Activated CD4-positive, alpha-beta T cell treated with anti-CD3 and anti-CD28 coated beads, Interleukin-2, amount 50 U/mL, for 1 hour (primary cell): ENCODE data around the gene PPM1M.
"Not testable (repeated sequence)": the region's sequence is repeated elsewhere in the genome, so short reads cannot be mapped to it uniquely, and the experiment has no call there.

ENCODE experiments used
- DNase-seq: peaks from one replicate; pipeline ENCODE4 v3.0.0-alpha.2; 2020

The PPM1M gene

DNA sequence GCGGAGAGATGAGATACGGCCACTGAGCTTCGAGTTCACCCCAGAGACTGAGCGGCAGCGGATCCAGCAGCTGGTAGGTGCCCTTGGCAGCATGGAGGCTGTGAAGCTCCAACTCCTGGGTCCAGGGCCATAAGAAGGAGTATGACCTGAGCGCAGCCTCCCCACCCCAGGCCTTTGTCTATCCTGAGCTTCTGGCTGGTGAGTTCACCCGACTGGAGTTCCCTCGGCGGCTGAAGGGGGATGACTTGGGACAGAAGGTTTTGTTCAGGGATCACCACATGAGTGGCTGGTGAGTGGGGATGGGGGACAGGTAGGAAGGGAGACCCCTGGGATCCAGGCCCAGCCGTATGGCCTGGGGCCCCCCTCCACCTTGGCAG lies 2.6 kb downstream of the PPM1M start:
- DNase-seq = no peak

GRCh38 chr3:52248816-52249547 lies 3.4 kb downstream of the PPM1M start:
- DNase-seq = no peak

GRCh38 chr3:52249683-52250082 lies 4.1 kb downstream of the PPM1M start:
- DNase-seq = no peak

GRCh38 chr3:52250122-52250521 lies 4.6 kb downstream of the PPM1M start:
- DNase-seq = no peak

GRCh38 chr3:52253314-52254304 lies 8.1 kb downstream of the PPM1M start:
- DNase-seq = peak; percentile 82

GRCh38 chr3:52254608-52255007 lies 9.0 kb downstream of the PPM1M start:
- no peak for DNase-seq

DNA sequence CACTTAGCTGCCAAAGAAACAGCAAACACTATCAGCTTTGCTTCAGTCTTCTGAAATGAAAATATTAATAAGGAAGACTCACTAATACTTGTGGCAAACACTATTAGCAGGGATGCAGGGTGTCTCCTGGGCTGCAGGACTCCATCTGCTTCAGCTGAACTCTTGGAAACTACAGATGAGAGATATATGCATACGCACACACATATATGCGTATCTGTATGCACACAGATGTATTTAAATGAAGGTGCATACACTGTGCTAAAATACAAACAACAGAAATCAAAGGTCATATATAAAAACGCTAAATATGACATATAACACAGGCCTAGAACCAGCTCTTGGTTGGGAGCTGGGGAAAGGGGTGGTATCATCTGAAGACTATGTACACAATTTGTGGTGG lies 10.6 kb downstream of the PPM1M start:
- DNase-seq = no peak

DNA sequence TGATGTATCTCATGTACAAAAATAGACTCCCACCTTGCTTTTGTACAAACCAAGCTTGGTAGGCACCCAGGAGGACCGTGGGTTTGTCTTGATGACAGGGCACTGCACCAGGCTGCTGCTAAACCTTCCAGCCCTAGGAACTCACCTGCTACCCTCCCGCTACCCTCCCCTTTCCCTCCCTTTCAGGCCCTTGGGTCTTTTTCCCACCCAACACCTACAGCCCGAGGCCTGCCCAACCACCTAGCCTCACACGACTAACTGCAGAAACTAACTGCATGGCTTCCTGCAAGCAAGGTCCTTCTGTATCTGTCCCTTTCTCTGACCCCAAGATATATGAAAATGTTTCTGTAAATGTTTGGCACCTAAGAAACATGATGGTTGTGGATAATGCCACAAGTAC lies 11.1 kb downstream of the PPM1M start:
- no peak for DNase-seq

DNA sequence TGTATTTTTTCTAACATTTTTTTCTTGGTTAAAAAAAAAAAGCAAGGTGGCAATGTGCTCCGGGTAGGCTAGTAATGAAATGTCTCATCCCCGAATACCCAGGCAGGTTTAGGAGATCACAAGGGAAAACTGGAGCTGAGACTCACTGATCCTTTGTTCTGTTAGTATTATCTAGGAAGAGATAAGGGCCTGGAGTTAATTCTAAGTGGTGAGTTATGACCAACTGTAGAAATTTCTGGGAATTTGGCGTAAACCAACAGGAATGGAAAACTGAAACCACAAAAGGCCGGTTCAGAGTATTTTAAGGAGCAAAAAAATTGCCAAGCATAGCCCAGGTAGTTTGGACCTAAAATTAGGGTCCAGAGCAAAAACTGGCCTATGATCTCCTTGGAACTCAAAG lies 12.4 kb downstream of the PPM1M start:
- no peak for DNase-seq

DNA sequence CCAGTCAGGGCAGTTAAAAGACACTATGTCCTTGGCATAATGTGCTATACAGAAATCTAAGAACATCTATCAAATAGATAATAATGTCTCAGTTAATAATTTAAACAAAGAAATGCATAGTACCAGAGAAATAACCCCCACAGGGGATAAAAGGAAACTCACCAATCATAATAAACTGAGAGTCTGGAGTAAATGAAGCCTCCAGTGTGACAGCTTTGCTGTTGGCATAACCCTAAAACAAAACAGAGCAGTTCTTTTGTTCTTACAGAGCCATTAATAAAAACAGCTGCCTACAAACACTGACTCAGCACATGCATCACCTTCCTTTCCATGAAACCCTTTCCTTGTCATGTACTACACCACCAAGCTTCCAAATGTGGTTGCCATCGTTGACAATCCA lies 13.5 kb downstream of the PPM1M start:
- DNase-seq = no peak

DNA sequence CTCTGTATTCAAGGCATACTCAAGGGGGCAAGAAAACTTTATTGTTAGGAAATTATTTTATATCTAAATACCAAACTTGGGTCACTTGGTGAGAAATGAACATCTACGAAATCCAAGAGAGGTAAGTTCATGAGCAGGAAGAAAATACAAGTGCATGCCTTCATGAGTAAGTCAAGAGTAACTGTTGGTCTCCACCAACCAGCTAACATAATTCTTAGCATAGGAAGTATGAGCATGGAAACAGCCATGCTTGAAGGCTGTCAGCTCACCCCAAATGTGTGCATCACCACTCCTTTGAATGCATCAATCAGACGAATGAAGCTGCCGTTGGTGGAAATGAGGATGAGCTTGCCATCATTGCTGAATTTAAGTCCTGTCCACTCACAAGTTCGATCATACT lies 13.9 kb downstream of the PPM1M start:
- no peak for DNase-seq

GRCh38 chr3:52262447-52262846 lies 16.9 kb downstream of the PPM1M start:
- DNase-seq = no peak

GRCh38 chr3:52265387-52265786 lies 19.8 kb downstream of the PPM1M start:
- DNase-seq = no peak

DNA sequence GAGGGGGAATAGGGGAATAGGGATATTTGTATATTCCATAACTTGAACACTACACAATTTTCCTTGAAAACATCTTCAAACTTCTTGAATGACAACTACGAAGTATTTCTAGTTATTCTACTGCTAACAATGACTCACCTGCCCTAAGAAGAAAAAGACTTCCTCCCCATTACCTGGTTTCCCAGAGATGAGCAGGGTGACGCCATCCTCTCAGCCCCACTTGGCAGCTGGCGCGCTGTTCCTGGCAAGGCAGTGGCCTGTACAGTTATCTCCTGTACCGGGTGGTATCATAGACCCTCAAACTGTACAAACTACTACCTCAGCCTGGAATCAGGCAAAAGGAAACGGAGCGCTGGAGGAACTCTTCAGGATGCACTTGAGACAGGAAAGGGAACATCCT lies 22.5 kb downstream of the PPM1M start:
- DNase-seq = peak; percentile 55

GRCh38 chr3:52269776-52270175 lies 24.2 kb downstream of the PPM1M start:
- no peak for DNase-seq

DNA sequence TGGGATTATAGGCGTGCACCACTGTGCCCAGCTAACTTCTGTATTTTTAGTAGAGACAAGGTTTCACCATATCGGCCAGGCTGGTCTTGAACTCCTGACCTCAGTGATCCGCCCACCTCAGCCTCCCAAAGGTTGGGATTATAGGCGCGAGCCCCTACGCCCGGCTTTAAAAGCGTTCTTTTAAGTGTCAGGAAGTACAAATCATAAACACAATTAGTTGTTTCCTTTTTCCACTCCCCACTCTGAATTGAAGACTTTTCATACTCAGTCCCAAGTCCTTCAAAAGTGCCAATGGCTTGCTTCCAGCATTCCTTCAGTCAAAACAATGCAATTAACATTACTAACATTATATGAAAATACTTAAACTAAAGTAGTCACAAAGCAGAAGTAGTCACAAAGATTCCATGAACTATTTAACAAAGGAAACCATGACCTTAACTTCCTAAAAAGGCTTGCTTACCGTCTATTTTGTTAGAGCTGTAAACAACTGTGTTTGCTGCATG lies 24.7 kb downstream of the PPM1M start:
- no peak for DNase-seq

DNA sequence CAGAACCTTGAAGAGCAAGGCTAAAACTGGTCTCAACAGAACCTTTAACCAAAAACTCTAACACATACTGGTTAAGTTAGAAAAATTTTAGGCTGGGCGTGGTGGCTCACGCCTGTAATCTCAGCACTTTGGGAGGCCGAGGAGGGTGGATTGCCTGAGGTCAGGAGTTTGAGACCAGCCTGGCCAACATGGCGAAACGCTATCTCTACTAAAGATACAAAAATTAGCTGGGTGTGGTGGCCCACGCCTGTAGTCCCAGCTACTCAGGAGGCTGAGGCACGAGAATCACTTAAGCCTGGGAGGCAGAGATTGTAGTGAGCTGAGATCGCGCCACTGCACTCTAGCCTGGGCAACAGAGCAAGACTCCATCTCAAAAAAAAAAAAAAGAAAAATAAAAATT lies 26.6 kb downstream of the PPM1M start:
- DNase-seq = not testable (repeated sequence)

GRCh38 chr3:52272831-52273230 lies 27.3 kb downstream of the PPM1M start:
- no peak for DNase-seq

- DNase-seq = not testable (repeated sequence)
Observed at GRCh38 chr3:52274781-52275180, 29.2 kb downstream of the PPM1M start.

DNA sequence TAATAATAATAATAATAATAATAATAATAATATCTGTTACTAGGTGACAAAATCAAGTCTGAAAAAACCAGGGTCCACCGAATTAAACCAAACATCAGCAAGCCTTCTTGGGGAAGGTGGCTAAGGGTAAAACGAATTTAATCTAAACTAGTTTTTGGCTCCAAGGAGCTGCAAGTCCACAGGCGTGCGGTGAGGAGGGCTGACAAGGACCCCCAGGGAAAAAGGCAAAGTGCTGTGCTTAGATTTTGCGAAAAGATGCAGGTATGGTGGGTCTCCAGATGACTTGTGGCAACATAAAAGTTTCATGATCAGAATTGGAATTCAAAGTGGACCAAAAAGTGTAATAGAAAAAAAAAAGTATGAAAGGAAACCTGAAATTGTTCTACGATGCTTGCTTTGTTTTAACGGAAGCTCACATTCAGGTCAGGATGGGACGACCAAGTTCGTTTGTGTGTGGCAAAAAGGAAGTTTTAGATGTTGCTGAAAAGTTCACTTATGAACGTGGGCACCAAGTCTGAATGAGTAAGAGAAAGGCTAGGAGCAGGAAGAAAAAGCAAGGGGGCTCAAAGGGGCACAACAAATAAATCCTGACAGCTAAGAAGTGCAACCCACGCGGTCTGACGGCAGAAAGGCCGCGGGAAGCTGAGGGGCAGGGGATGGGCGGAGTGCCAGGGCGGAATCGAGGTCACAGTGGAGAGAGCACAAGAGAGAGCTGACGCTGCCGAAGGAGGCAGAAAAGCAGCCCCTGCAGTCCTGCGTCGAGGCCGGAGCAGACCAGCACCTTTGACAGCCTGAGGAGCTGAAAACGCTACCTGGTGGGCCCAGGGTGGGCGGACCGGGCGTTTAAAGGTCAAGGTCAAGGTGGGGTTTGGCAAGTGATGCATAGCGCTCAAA lies 31.8 kb downstream of the PPM1M start:
- DNase-seq = peak; percentile 63

DNA sequence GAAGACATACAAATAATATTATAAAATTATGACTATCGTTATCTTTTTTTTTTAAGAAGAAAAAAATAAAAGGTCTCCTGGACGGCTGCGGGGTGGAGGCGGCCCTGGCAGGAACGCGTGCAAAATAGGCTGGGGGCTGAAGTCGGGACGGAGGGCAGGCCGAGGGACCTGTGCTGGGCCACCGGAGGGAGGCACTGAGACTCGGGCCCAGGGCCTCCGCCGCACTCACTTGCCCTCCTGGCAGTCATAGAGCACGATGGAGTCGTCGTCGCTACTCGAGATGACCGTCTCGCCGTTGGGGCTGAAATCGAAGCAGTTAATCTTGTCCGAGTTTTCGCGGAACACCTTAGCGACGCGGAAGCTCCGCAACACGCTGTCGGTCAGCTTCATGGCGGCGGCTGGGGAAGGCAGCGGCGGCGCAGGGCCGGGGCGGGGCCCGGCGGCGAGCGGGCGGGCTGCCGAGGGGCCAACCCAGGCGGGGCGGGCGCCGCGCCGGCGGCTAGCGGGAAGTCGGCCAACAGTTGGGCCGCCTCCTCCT lies 32.5 kb downstream of the PPM1M start:
- DNase-seq = peak; percentile 56

DNA sequence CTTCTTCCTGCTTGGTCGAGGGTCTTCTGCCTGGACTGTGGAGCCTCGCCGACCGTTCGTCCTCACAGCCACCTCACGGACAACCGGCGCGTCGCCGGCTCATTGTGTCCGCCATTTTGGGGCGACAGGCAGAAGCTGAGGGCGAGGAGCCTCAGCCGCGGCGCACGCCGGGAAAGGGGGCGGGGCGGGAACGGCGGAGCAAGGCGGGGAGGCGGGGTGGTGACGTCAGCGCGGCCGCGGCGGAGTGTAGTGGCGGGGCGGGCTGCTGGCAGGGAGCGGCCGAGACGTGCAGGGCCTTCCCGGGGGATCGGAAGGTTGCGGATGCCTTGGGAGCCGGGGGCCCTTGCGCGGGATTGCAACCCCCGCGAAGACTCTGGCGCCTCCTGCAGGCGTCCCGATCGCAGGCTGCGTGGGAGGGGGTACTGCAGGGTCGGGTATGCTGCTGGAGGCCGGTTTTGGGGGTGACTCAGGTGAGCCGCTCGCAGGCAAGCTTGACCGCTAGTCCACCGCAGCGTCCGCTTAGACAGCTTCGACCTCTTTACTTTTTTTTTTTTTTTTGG lies 33.0 kb downstream of the PPM1M start, which contains the start of gene WDR82:
Gene WDR82, minus strand, starts transcription at position 140 of the 560 bp plus-strand sequence. CDS start 288 bp downstream, outside the sequence.
- peak; percentile 98 for DNase-seq
